GM18858 (cell line): ENCODE measurements around the gene RBMS3.

Source experiments
- ATAC-seq: cut with Tn5 transposase; IDR thresholded peaks from one replicate; pipeline ENCODE4 v1.9.1; 2021; ENCODE audit not compliant: unreplicated experiment

RBMS3 gene

DNA sequence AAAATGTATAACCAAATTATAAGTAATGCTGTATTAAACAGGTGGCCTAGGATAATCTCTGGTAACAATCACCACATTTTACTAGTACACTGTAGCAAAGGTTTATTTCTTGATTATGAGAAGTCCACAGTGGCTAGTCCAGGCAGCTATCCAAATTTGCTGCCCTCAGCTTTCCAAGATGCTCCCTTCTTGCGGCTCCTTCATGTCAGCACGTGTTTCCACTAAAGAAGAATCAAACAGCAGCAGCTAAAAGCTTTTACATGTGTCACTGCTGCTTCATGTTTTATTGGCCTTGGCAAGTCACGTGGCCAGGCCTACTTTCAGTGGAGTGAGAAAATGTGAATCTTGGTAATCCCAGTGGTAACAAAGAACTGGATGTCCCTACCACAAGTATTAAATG, 5.6 kb upstream of the RBMS3 start:
- ATAC-seq = no peak

- ATAC-seq = no peak
Observed at GRCh38 chr3:29277249-29277648, 3.6 kb upstream of the RBMS3 start.

DNA sequence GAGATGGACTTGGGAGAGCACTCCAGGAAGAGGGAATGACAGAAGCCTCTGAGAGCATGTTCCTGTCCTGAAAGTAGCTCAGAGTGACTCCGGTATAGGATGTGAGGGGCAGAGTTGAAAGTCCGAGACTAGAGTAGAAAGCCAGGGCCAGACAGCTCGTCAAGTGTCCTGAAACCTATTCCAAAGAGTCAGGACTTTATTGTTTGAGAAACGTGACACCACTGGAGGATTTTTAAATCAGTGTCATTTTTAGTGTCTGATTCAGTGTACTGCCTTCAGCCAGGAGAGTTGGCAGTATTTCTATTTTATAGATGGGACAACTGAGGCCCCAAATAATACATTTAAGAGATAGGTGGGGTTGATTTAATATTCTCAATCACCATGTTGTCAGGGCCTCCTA, 1.6 kb upstream of the RBMS3 start:
- no peak for ATAC-seq

GRCh38 chr3:29279806-29280205, 1.1 kb upstream of the RBMS3 start:
- ATAC-seq = no peak

DNA sequence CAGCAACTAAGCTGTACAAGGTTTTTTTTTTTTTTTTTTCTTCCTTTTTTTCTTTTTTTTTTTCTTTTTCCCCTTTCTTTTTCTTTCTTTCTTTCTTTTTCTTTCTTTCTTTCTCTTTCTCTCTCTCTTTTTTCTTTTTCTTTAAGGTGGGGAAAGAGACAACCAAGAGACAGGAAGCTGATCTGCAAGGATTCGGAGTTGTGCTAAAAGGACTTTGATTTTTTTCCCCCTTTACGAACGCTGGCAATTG, 148 bp downstream of the RBMS3 start:
- no peak for ATAC-seq

GRCh38 chr3:29281344-29282241, 722 bp downstream of the RBMS3 start:
- peak; percentile 72 for ATAC-seq

DNA sequence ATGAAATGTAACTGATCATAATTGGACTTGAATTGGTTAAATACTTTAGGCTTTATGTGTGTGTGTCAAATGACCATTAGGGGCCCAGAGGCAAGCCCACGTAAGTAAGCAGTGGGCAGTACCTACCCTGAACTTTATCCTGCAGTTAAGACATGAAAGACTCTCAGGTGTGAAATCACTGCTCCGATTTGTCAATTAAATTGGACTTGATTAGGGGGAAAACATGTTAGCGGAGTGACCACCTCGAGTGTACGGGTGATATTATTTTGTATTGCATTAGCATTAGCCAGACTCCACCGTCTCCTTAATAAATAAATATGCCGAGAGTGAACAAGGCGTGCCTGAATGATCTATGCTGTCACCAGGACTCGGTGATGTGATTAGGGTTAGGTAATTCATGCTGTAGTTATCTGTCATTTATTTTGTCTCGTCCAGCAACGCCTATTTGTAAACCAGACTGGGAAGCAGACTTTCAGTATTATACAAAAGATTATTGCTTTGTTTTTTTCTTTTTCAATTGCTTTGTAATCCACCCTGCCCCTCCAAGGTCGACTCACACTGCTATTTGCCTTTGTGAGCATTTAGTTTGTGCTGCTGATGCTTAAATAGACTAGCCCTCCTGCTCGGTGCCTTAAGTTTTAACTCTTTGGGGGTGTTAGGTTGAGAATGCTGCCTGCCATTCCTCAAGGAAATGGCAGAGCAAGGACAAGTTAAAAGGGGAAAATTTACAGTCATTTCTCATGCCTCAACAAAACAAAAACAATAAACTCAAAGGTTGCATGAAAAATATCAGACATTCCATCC, 1.8 kb downstream of the RBMS3 start:
- no peak for ATAC-seq

GRCh38 chr3:29283231-29284119, 2.6 kb downstream of the RBMS3 start:
- no peak for ATAC-seq

DNA sequence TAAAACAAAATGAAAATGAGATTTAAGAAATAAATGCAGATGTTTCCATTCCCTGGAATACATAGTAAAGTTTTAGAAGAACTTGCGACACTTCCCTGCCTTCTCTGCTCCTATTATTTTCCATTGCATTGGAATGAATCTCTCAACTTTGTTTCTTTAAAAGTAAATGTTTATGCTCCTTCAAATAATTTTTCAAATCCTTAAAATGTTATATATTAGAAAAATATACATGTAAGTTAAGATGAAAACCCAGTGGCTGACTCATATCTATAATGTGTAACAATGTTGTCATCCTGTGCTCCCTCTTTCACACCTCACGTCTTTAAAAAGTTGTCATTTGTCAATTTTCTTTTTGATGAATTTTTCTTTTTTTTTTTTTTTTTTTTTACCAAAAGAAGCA, 3.6 kb downstream of the RBMS3 start:
- ATAC-seq = no peak

DNA sequence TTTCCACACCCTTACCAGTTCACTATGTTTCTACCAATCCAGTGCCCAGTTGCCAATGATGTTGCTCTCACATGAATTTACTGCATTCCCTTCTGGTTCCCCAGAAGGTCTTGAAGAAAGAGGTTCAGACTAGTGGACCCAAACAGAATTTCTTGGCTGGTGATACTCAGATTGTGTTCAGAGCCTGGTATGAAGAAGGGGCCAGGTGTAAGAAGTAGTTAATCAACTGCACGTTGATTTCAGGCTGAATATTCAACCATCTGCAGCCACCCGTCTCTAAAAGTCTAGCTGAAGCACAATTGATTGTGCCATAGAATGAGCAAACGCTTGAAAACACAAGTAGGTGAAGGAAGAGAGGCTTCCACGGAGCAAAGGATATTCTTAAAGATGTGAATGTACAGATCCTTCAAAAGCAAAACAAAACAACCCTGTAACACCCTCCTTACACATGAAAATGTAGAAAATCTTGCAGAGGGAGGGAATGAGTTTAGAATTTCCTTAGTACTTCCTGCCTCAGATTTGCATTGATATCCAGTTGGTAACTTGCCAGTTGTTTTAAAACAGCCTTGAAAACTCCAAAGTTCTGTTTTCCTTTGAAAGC, 4.7 kb downstream of the RBMS3 start:
- no peak for ATAC-seq

GRCh38 chr3:29286478-29287240, 5.8 kb downstream of the RBMS3 start:
- no peak for ATAC-seq

- no peak for ATAC-seq
Observed at GRCh38 chr3:29290596-29290995, 9.7 kb downstream of the RBMS3 start.

- ATAC-seq = no peak
Observed at GRCh38 chr3:29291260-29291981, 10.6 kb downstream of the RBMS3 start.

- no peak for ATAC-seq
Observed at GRCh38 chr3:29291982-29292363, 11.1 kb downstream of the RBMS3 start.

DNA sequence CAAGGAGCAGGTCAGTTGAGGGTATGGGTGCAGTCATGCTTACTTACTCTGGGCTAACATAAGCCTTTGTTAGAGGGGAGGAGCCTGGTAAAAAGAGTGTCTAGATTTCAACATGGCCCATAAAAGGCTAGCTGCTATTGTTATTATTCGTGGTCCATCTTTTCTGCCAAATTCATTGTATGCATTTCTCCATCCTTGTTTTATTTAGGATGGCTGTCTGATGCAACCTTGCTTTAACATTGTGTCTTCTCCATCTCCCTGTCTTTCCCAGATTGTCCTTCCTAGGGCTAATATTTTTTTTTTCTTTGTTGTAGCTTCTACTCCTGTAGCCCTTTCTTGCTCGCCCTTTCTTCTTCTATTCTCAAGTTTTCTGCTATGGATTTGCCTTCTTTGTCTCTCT, 12.6 kb downstream of the RBMS3 start:
- no peak for ATAC-seq

GRCh38 chr3:29297998-29298397, 17.1 kb downstream of the RBMS3 start:
- ATAC-seq = no peak

- ATAC-seq = no peak
Observed at GRCh38 chr3:29301332-29302019, 20.6 kb downstream of the RBMS3 start.

GRCh38 chr3:29302619-29303018, 21.7 kb downstream of the RBMS3 start:
- ATAC-seq = no peak

DNA sequence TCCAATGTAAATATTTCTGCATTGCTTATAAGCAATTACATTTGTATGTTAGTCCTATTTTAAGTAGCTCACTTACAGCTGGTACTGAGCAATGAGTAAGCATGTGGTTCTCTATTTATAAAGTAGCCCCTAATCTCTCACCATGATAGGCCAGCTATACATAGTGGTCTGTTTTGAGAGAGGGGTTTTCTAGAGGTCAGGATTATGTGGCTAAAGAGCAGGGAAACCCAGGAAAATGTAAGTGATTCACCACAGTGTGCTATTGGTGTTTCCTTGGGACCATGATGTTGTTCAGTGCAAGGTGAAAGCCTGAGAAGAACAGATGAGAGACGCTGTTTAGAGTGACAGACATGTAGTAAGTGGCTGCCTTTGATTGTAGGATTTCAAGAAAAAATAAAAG, 26.4 kb downstream of the RBMS3 start:
- no peak for ATAC-seq
